Spleen (tissue), 7 donors: Measurements from ENCODE around the gene DPM2.

ENCODE experiments used
- POLR2A ChIP-seq, 3 donors: fragments of 450-650 bp; IDR thresholded peaks; one replicate each; pipeline ENCODE4 v1.5.1; 2017; ENCODE audit warnings: antibody characterized with exemption in 3 of 3, mild to moderate bottlenecking in 1 of 3
- POLR2AphosphoS5 ChIP-seq, 3 donors: sonication (generic); formaldehyde crosslinking; IDR thresholded peaks; one replicate each; pipeline ENCODE4 v1.5.1; 2017; ENCODE audit warnings: antibody characterized with exemption in 3 of 3
- TF ChIP-seq, protein P1 (sequence below), 11 experiments: fragments of 200-600 bp in 7 of 11; fragments of 450-650 bp in 4 of 11; sonication (generic) in 4 of 11; IDR thresholded peaks in 8 of 11; conservative IDR thresholded peaks in 3 of 11; 1 replicate in 7 of 11; 2 replicates in 4 of 11; pipeline versions ENCODE4 v1.4.0 to v1.8.0; 2016 to 2021; ENCODE audit warnings: antibody characterized with exemption in 11 of 11, inconsistent platforms in 4 of 11, mild to moderate bottlenecking in 1 of 11
- donor health status: DM: no; HTN: no; CAD: no; lungs with moderate emphysema.
- donor health status: DM: no; HTN: no; CAD: no.
- donor health status: DM: no; HTN: no; CAD: no.

DNA sequence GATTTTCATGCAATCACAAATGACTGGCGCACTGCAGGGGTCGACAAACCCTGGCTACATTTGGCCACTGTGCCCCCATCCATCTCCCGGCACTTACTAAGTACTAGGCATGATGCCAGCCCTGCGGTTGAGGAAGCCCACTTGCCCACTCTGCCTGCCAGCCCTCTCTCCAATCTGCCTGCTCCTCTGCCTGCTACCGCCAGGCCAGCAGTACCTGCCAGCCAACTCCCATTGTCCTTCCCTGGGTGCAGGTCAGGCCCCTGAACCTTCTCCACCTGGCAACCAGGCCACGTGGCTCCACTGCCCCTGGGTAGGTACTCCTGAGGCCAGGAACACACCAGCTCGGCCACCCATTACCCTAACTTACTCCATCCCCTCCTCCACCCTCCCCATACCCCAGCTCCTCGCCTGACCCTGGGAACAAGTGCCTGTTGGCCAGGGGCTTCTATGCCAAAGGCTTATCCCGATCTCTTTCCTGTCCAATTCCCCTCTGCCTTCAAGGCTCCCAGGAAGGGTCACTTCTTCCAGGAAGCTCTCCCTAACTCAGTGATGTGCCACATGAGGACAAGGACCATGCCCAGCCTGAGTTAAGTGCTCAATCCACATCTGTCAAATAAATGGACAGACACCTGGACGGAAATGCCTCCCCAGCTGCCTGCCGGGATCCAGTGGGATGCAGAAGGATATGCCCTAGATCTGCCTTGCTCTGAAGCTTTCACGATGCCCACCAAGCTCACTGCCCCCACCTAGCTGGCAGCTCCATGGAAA lies 36.5 kb upstream of the DPM2 start:
- TF ChIP-seq, protein P1, sequence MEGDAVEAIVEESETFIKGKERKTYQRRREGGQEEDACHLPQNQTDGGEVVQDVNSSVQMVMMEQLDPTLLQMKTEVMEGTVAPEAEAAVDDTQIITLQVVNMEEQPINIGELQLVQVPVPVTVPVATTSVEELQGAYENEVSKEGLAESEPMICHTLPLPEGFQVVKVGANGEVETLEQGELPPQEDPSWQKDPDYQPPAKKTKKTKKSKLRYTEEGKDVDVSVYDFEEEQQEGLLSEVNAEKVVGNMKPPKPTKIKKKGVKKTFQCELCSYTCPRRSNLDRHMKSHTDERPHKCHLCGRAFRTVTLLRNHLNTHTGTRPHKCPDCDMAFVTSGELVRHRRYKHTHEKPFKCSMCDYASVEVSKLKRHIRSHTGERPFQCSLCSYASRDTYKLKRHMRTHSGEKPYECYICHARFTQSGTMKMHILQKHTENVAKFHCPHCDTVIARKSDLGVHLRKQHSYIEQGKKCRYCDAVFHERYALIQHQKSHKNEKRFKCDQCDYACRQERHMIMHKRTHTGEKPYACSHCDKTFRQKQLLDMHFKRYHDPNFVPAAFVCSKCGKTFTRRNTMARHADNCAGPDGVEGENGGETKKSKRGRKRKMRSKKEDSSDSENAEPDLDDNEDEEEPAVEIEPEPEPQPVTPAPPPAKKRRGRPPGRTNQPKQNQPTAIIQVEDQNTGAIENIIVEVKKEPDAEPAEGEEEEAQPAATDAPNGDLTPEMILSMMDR (IDR thresholded peaks at IDR 0.05 in 8 of 11, conservative IDR thresholded peaks at IDR 0.05 in 3 of 11), result no peak
- no peak for TF ChIP-seq POLR2A (IDR thresholded peaks at IDR 0.05)
- TF ChIP-seq POLR2AphosphoS5 (IDR thresholded peaks at IDR 0.05), result no peak
